ENCODE results near the gene CSNK1D.
A peak's percentile ranks its signal among the peaks of the same experiment; 100 is the strongest.

CSNK1D gene

GRCh38 chr17:82309656-82310570 is 36.4 kb upstream of the CSNK1D start:
- DNase-seq = no peak

DNA sequence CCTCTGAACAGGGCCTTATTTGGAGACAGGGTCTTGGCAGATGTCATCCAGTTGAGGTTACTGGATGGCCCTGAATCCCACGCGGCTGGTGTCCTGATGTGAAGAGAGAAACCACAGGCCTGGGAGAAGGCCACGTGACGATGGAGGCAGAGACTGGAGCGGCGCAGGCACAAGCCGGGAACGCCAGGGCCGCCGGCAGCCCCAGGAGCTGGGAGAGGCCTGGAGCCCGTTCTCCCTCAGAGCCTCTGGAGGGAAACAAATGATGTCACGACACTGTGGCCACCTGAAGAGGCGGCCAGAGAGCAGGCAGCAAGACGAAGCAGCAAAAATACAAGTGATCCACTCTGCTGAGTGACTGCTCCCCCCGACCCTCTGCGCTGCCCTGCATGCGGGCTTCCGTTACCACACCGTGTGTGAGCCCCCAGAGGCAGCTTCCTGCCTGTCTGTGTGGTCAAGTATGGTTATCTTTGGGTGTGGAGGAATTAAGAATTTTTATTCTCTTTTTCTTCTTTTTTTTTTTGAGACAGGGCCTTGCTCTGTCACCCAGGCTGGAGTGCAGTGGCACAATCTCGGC is 32.3 kb upstream of the CSNK1D start:
- no peak for DNase-seq

GRCh38 chr17:82304826-82305726 is 31.6 kb upstream of the CSNK1D start:
- no peak for DNase-seq

DNA sequence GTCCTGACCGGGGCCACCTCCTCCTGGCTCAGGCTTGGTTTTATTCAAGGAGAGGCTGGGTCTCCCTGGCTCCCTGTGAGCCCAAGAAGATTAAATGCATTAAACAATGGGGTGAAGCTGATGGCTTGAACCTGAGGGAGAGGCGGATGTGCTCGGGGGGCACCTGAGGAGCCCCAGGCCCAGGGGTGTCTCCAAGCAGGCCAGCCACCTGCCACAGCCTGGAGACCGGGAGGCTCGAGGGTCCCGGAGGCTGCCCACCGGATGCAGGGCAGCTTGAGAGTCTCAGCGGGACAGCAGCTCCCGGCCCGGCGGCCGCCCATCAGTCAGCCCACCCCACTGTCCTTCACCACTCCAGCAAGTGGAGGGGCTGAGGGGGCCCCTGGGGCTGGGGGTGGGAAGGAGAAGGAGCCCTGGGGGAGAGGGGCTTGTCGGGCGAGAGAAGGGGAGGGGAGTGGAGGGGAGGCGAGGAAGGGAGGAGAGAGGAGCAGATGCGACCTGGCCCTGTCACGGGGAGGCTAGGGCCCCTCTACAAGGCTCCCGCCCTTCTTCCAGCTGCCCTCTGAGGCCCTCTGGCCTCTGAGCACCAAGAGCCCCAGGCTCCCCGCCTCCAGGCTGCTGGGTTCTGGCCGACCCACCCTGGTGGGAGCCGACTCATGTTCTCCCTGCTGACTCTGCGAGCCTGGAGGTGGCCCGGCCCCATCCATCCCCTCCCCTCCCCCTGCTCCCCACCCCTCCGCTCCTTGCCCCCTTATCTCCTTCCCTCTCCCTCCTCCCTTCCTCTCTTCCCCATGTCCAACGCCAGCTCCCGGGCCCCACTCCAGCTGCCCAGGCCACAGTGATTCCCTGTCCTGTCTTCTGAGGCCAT is 30.7 kb upstream of the CSNK1D start:
- no peak for DNase-seq

DNA sequence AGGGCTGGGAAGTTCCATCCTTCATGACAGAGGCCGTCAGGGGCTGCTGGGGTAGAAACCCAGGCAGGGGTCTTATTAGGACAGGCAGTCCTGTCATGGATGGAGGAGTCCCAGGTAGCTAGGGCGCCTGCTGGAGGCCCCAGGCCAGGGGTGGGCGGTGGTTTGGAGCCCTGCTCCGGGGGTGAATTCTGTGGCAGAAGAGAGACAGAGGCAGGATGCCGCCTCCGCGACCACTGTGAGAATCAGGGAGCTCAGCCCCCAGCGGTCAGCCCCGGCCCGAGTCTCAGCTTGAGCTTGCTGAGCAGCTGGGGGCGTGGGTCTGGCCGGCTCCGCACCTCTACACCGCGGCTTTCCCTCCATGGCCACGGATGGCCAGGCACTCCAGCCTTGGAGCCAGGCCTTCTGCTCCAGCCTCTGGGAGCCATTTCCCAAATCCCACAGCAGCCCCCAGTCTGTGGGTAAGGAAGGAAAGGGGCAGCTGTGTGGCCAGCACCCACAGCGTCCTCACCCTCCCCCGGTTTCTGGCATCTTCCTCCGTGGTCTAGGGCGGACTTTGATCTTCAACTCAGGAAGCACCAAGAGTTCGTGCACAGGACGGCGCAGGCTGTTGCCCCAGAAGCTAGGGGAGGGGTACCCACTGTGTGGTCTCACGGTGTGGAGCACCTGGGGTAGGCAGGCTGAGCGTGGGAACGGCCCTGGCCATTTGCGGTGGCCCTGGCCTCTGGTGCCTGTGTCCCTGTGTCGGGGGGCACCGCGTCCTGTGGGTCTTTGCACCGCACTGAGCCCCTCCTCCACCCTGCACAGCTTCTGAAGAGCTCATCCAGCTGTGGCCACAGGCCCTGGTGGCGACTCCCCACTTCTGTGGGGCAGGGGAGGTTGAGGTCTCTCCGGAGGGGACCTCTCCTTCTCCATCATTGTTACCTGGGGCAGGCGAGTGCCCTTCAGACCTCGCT is 29.8 kb upstream of the CSNK1D start:
- DNase-seq = no peak

GRCh38 chr17:82302568-82302963 is 29.1 kb upstream of the CSNK1D start:
- DNase-seq = no peak

- no peak for DNase-seq
Measured at GRCh38 chr17:82301916-82302567, 28.5 kb upstream of the CSNK1D start.

GRCh38 chr17:82301300-82301915 is 27.9 kb upstream of the CSNK1D start:
- no peak for DNase-seq

DNA sequence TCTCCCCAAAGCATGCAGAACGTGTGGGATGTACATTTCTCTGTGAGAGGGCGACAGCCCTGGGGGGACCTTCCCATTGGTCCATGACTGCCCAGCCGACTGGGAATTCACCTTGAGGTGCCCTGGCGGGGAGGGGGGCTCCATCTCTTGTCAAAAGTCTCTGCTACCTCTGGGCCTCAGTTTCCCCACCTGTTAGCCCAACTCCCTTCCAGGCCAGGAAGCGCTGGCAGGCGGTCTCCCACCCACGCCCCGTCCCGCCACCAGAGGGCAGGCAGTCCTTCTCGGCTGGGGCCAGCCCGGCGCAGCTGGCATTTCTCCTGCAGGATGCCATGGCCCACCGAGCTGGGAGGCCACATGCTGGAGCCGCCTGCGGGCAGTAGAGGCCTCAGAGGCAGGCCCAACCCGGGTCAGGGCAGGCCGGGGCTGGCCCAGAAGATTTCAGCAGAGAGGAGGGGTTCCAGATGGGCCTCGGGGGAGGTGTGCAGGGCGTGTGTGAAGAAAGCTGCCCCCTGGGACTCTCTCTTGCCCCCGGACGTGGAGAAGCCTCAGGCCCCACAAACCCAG is 27.3 kb upstream of the CSNK1D start:
- no peak for DNase-seq

- no peak for DNase-seq
Measured at GRCh38 chr17:82300228-82300627, 26.7 kb upstream of the CSNK1D start.

GRCh38 chr17:82299452-82299851 is 26.0 kb upstream of the CSNK1D start:
- no peak for DNase-seq

- DNase-seq = no peak
Measured at GRCh38 chr17:82298538-82299421, 25.3 kb upstream of the CSNK1D start.

- DNase-seq = no peak
Measured at GRCh38 chr17:82297714-82298537, 24.4 kb upstream of the CSNK1D start.

GRCh38 chr17:82297280-82297713 is 23.8 kb upstream of the CSNK1D start:
- DNase-seq = no peak

DNA sequence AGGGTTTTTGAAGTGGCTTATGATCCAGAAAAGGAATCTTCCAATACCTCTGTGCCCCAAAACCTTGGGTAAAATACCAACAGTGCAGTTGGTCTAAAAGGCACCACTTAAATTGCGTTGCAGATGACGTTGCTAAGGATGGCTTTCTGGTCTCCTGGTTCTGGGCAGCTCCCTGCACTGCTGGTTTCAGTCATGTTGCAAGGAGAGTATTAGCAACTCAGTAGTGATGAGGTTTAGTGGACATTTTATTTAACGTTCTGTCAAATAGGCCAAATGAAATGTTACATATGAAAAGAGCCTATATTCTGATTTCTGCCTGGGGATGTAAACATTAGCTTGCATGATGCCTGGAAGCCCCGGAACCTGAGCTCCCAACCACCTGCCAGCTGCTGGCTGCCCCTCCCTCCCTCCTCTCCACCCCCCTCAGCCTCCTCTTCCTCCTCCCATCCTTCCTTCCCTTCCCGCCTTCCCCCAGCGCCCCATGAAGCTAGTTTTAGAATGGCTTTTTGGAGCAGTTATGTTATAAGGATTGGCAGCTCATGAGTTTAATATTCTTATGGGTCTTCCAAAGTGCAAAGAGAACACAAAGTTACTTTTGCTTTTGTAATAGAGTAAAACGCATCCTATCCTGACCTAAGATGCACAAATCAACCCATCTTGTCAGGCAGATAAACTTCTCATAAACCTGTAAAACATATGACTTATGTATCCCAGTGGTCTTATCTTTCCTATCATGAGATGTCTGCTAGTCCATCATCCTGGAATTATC is 23.2 kb upstream of the CSNK1D start:
- DNase-seq = peak; percentile 17

DNA sequence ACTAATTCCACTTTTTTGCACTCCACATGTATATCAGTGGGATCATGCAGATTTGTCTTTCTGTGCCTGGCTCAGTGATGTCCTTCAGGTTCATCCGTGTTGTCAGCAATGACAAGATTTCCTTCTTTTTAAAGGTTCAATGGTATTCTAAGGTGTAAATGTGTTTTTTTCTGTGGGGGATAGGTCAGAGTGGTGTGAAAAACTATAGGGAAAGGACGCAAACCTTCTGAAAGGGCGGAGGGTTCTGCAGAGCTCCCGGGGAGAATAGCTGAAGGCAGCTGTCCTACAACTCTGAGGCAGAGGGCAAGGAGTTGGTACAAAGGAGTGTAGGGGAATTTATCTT is 21.9 kb upstream of the CSNK1D start:
- DNase-seq = no peak
